Central memory CD8-positive, alpha-beta T cell (primary cell): ENCODE measurements around the gene ATXN1.

ENCODE experiments used
- ATAC-seq: fragments of 150-1000 bp; cut with Tn5 transposase; replicated peaks from 2 replicates; pipeline ENCODE4 v1.10.0; 2022; ENCODE audit warnings: mild to moderate bottlenecking, moderate FRiP score, moderate number of reproducible peaks; ENCODE audit not compliant: poor library complexity, severe bottlenecking; ENCODE audit errors: extremely low read depth
- DNase-seq, 2 donors: peaks; one replicate each; pipeline ENCODE4 v3.0.0; 2021; ENCODE audit warnings: low spot score in 2 of 2
- H3K27ac Mint-ChIP-seq: one replicate; pipeline ENCODE4 v1.8.0; 2022; ENCODE audit warnings: low read depth, mild to moderate bottlenecking, moderate library complexity, mixed read lengths
- H3K27me3 Mint-ChIP-seq: one replicate; pipeline ENCODE4 v1.8.0; 2022; ENCODE audit warnings: mixed read lengths
- H3K36me3 Mint-ChIP-seq: one replicate; pipeline ENCODE4 v1.8.0; 2022; ENCODE audit warnings: mild to moderate bottlenecking, moderate library complexity, mixed read lengths; ENCODE audit not compliant: insufficient read depth
- H3K4me1 Mint-ChIP-seq: one replicate; pipeline ENCODE4 v1.8.0; 2022; ENCODE audit warnings: mixed read lengths
- H3K4me3 Mint-ChIP-seq: one replicate; pipeline ENCODE4 v1.8.0; 2022; ENCODE audit warnings: mild to moderate bottlenecking, moderate library complexity, mixed read lengths
- H3K9me3 Mint-ChIP-seq: one replicate; pipeline ENCODE4 v1.8.0; 2022; ENCODE audit warnings: mixed read lengths

The ATXN1 gene

GRCh38 chr6:16760516-16761470 lies at the start of gene ATXN1:
Gene ATXN1 (minus strand): TSS chr6:16761460.
- Mint-ChIP-seq H3K4me3 (peak within 1 kb of the TSS; percentile 100), H3K9me3 (no peaks in the 10 kb centered on the region), H3K4me1 (peaks cover 65% of the 10 kb centered on the region), H3K36me3 (peaks cover 39% of the 10 kb centered on the region), H3K27me3 (no peaks in the 10 kb centered on the region), H3K27ac (peak within 1 kb of the TSS; percentile 100)
- peak; percentile 52 to 73 for DNase-seq
- peak; percentile 24 for ATAC-seq

GRCh38 chr6:16810411-16810810 lies 49.2 kb upstream of the ATXN1 start:
- ATAC-seq (no peak), DNase-seq (no peak)
- no peaks in the 10 kb centered on the region for H3K27me3 Mint-ChIP-seq
- peaks cover 15% of the 10 kb centered on the region for H3K9me3 Mint-ChIP-seq
- H3K27ac Mint-ChIP-seq = no peak overlapping the region
- no peaks in the 10 kb centered on the region for H3K4me1 Mint-ChIP-seq
- peaks cover 2% of the 10 kb centered on the region for H3K36me3 Mint-ChIP-seq
- H3K4me3 Mint-ChIP-seq = no peak overlapping the region

- ATAC-seq = no peak
- H3K27me3 Mint-ChIP-seq = no peaks in the 10 kb centered on the region
- peaks cover 15% of the 10 kb centered on the region for H3K9me3 Mint-ChIP-seq
- no peak overlapping the region for H3K4me3 Mint-ChIP-seq
- peaks cover 2% of the 10 kb centered on the region for H3K36me3 Mint-ChIP-seq
- no peak for DNase-seq
- H3K27ac Mint-ChIP-seq = no peak overlapping the region
- no peaks in the 10 kb centered on the region for H3K4me1 Mint-ChIP-seq
Measured at GRCh38 chr6:16809753-16810358, 48.6 kb upstream of the ATXN1 start.

DNA sequence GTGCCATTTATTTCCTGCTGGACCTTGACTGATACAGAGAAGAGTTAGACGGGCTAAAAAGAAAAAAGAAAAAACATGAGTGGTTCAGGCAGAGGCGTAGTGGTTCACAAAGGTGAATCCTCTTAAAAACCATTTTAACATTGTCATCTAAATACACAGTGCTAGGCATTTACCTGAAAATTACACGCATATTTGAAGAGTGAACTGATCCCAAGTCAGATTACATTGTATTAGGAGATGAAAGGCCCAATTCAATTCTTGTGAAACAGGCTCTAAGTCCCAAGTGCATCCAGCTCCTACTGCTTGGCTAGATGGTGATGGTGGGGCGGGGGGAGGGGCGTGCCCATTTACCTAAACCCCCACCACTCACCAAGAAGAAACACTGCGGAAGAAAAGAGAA lies 46.7 kb upstream of the ATXN1 start:
- no peaks in the 10 kb centered on the region for H3K27me3 Mint-ChIP-seq
- no peak for DNase-seq
- no peak overlapping the region for H3K27ac Mint-ChIP-seq
- no peak for ATAC-seq
- no peaks in the 10 kb centered on the region for H3K4me1 Mint-ChIP-seq
- no peak overlapping the region for H3K4me3 Mint-ChIP-seq
- H3K36me3 Mint-ChIP-seq = peaks cover 1% of the 10 kb centered on the region
- H3K9me3 Mint-ChIP-seq = peaks cover 8% of the 10 kb centered on the region

DNA sequence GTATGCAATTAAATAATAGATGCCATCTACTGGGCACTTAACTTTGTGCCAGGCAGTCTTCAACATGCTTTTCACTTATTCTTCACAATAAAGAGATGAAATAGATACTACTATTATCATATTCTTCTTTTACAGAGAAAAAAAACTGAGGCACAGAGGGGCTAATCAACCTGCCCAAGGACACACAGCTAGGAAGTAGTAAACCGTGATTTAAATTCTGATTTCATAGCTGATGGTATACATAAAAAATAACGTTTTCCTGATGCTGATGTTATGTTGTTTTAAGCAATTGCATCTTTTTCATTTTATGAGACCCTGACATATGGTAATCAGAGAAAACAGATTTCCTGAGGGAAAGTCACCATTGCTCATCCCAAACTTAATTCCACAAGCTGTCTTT lies 45.1 kb upstream of the ATXN1 start:
- Mint-ChIP-seq H3K4me1 (no peaks in the 10 kb centered on the region), H3K27ac (no peak overlapping the region), H3K9me3 (no peaks in the 10 kb centered on the region), H3K36me3 (no peaks in the 10 kb centered on the region), H3K4me3 (no peak overlapping the region), H3K27me3 (no peaks in the 10 kb centered on the region)
- ATAC-seq = no peak
- DNase-seq = no peak

GRCh38 chr6:16805243-16805950 lies 44.1 kb upstream of the ATXN1 start:
- no peaks in the 10 kb centered on the region for H3K4me1 Mint-ChIP-seq

GRCh38 chr6:16804546-16805242 lies 43.4 kb upstream of the ATXN1 start:
- Mint-ChIP-seq H3K27me3 (no peaks in the 10 kb centered on the region), H3K4me1 (no peaks in the 10 kb centered on the region), H3K36me3 (no peaks in the 10 kb centered on the region), H3K4me3 (no peak overlapping the region), H3K9me3 (no peaks in the 10 kb centered on the region), H3K27ac (no peak overlapping the region)
- ATAC-seq (no peak), DNase-seq (no peak)

More at GRCh38 chr6:16805243-16805950, 44.1 kb upstream of the ATXN1 start:
- no peak overlapping the region for H3K27ac Mint-ChIP-seq
- DNase-seq = no peak
- no peak overlapping the region for H3K4me3 Mint-ChIP-seq
- ATAC-seq = no peak
- H3K9me3 Mint-ChIP-seq = no peaks in the 10 kb centered on the region
- H3K27me3 Mint-ChIP-seq = no peaks in the 10 kb centered on the region
- H3K36me3 Mint-ChIP-seq = no peaks in the 10 kb centered on the region

DNA sequence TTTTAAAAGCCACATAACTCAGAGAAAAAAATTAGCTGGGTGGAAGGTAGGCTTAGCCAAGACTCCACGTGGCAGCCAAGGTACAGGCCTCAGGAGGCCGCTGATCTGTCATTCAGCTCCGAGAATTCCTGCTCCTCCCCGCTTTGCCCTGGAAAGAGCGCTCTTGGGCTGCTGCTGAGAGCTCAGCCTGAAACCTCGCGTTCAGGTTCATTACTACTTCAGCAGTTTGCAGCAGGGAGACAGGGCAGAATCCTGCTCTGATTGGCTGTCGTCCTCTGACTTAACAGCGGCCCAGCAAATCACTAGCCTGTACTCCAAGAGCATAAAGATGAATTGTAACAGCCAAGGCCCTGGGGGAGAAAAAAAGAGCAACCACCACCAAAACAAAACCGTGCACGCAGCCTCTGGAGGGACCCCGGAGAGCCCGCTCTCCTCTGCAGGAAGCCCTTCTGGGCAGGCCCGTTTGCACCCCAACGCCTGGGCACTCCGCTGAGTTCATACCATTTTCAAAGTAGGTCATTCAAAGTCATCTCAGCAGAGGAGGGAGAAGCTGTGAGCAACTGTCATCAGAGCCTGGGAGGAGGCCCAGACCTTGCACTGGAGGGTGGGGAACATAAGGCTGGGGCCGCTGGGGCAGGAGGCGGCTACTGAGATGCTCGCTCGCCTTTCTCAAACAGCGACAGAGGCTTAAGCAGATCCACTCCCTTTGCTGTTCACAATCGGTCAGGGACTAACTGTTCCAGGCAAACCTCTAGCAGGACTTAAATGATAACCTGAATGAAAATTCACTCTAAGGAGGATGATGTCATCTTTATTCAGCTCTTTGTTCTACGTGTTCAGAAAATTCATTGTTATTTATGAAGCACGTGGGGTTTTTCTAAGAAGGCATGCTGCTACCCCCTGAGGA lies 42.3 kb upstream of the ATXN1 start:
- no peaks in the 10 kb centered on the region for H3K36me3 Mint-ChIP-seq
- no peak overlapping the region for H3K27ac Mint-ChIP-seq
- no peak overlapping the region for H3K4me3 Mint-ChIP-seq

GRCh38 chr6:16802071-16802470 lies 40.8 kb upstream of the ATXN1 start:
- Mint-ChIP-seq H3K4me1 (no peaks in the 10 kb centered on the region), H3K27ac (no peak overlapping the region), H3K4me3 (no peak overlapping the region), H3K9me3 (no peaks in the 10 kb centered on the region), H3K27me3 (no peaks in the 10 kb centered on the region), H3K36me3 (no peaks in the 10 kb centered on the region)
- no peak for DNase-seq
- no peak for ATAC-seq

More for the DNA sequence above, 42.3 kb upstream of the ATXN1 start:
- Mint-ChIP-seq H3K27me3 (no peaks in the 10 kb centered on the region), H3K9me3 (no peaks in the 10 kb centered on the region), H3K4me1 (no peaks in the 10 kb centered on the region)
- DNase-seq = no peak
- ATAC-seq = no peak

DNA sequence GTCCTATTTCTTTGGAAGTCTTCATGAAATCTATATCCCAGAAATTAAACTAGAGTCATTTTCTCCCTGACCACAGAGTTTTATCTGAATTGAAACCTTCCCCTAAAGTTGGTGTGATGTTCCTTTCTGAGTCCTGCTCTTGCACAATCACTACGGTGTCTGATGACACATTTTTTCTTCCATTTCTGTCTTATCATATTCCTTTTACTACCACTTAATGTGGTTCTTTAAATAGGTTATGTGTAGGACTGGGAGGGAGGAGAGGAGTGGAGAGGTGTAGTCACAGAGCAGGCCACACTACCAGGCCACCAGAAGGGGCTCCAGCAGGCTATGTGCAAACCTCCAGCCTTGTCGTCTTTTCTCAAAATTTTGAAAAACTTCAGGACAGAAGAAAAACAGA lies 39.7 kb upstream of the ATXN1 start:
- Mint-ChIP-seq H3K36me3 (no peaks in the 10 kb centered on the region), H3K27ac (no peak overlapping the region), H3K9me3 (no peaks in the 10 kb centered on the region), H3K4me3 (no peak overlapping the region), H3K4me1 (no peaks in the 10 kb centered on the region), H3K27me3 (no peaks in the 10 kb centered on the region)
- DNase-seq (no peak), ATAC-seq (no peak)

GRCh38 chr6:16800341-16800740 lies 39.1 kb upstream of the ATXN1 start:
- Mint-ChIP-seq H3K4me3 (no peak overlapping the region), H3K27ac (no peak overlapping the region), H3K27me3 (no peaks in the 10 kb centered on the region), H3K36me3 (no peaks in the 10 kb centered on the region), H3K9me3 (no peaks in the 10 kb centered on the region), H3K4me1 (no peaks in the 10 kb centered on the region)
- DNase-seq = no peak
- ATAC-seq = no peak
